Endodermal cell (in vitro differentiated cells): ENCODE data around the gene NTN5. TPM values are rescaled to one million over a fixed set of nuclear protein-coding genes. Genes with fewer than 3 reads are reported as not detected.
"Not testable (repeated sequence)": the region's sequence is repeated elsewhere in the genome, so short reads cannot be mapped to it uniquely, and the experiment has no call there.

ENCODE experiments used
- DNase-seq: peaks from one replicate; pipeline ENCODE4 v3.0.0-alpha.2; 2017
- H3K27ac ChIP-seq: 2 replicates; pipeline ENCODE4 v1.5.1; 2013; ENCODE audit warnings: mild to moderate bottlenecking, low read depth, low read length, moderate library complexity
- H3K27me3 ChIP-seq: 2 replicates; pipeline ENCODE4 v1.6.1; 2013; ENCODE audit warnings: mild to moderate bottlenecking, low read length, moderate library complexity; ENCODE audit not compliant: insufficient read depth, control insufficient read depth, poor library complexity, severe bottlenecking
- H3K36me3 ChIP-seq: 2 replicates; pipeline ENCODE4 v1.7.0; 2013; ENCODE audit warnings: mild to moderate bottlenecking, low read length, moderate library complexity; ENCODE audit not compliant: control insufficient read depth, insufficient read depth
- H3K4me1 ChIP-seq: one replicate; pipeline ENCODE4 v1.7.0; 2013; ENCODE audit warnings: low read length; ENCODE audit not compliant: control insufficient read depth, insufficient read depth
- H3K4me3 ChIP-seq: 2 replicates; pipeline ENCODE4 v1.5.1; 2013; ENCODE audit warnings: mild to moderate bottlenecking, low read length, moderate library complexity
- H3K9ac ChIP-seq: 2 replicates; pipeline ENCODE4 v1.6.1; 2013; ENCODE audit warnings: mild to moderate bottlenecking, low read length, moderate library complexity; ENCODE audit not compliant: poor library complexity, severe bottlenecking; ENCODE audit errors: extremely low read depth
- H3K9me3 ChIP-seq: 2 replicates; pipeline ENCODE4 v1.6.1; 2013; ENCODE audit warnings: mild to moderate bottlenecking, low read length, moderate library complexity; ENCODE audit not compliant: control insufficient read depth
- H3K27ac Mint-ChIP-seq: 2 replicates; pipeline ENCODE4 v1.8.0; 2020; ENCODE audit warnings: mixed read lengths
- H3K27me3 Mint-ChIP-seq: 2 replicates; pipeline ENCODE4 v1.8.0; 2021; ENCODE audit warnings: mild to moderate bottlenecking, mixed read lengths; ENCODE audit not compliant: insufficient read depth
- H3K36me3 Mint-ChIP-seq: 2 replicates; pipeline ENCODE4 v1.8.0; 2020; ENCODE audit warnings: low read depth, mixed read lengths
- H3K4me1 Mint-ChIP-seq: 2 replicates; pipeline ENCODE4 v1.8.0; 2020; ENCODE audit warnings: mixed read lengths
- H3K4me3 Mint-ChIP-seq: 2 replicates; pipeline ENCODE4 v1.8.0; 2020; ENCODE audit warnings: mild to moderate bottlenecking, moderate library complexity, mixed read lengths
- H3K9me3 Mint-ChIP-seq: 2 replicates; pipeline ENCODE4 v1.8.0; 2020; ENCODE audit warnings: mild to moderate bottlenecking, mixed read lengths
- CTCF ChIP-seq: fragments of 200-600 bp; sonication (generic); conservative IDR thresholded peaks from 2 replicates; pipeline ENCODE4 v1.5.0; 2021; ENCODE audit warnings: antibody characterized with exemption, mild to moderate bottlenecking
- WGBS, 2 experiments: methylation state at CpG; one replicate each; pipeline versions ENCODE4 v1.1.5 to v1.1.7; 2013; ENCODE audit warnings: missing lambda C conversion rate in 2 of 2, mixed read lengths in 1 of 2; ENCODE audit not compliant: insufficient coverage in 1 of 2, insufficient read length in 1 of 2; 5-methylcytosine and 5-hydroxymethylcytosine counted together
- total RNA-seq, 2 donors: library from RNA; stranded (reverse); fragmentation: NEBNext Ultra II Directional in 1 of 2; extraction: Animal tissue kit (Norgen Biotek cat#: 25700) in 1 of 2; gene quantifications; 2 replicates in 1 of 2; 3 replicates in 1 of 2; pipeline ENCODE4 v1.2.1, GENCODE V29; 2021

NTN5 gene
- total RNA-seq, 2 donors from 2014 or later: 1.2 to 1.4 TPM

DNA sequence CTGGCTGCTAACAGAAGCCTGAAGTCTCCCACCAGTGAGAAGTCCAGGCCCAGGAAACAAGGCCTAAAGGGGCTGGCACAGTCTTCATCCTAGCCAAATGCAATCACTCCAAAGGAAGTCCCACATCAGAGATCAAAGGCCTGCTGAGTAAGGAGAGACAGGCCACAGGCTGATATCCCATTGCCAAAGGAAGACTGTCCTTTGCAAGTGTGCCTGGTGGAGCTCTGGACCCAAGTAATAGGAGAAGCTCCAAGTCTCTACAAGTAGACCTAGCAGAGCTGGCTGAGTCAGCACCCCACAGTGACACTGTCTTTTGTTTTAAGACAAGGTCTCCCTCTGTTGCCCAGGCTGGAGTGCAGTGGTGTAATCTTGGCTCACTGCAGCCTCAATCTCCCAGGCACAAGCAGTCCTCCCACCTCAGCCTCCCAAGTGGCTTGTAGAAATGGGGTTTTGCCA lies 40.1 kb downstream of the NTN5 start:
- H3K4me1 Mint-ChIP-seq: peaks cover 13% of the 10 kb centered on the region
- Histone ChIP-seq H3K36me3 (peaks cover 5% of the 10 kb centered on the region), H3K27me3 (peaks cover 11% of the 10 kb centered on the region), H3K9ac (no peak overlapping the region), H3K4me3 (no peak overlapping the region), H3K4me1 (peaks cover 23% of the 10 kb centered on the region), H3K9me3 (no peaks in the 10 kb centered on the region), H3K27ac (no peak overlapping the region)
- H3K27me3 Mint-ChIP-seq: peaks cover 17% of the 10 kb centered on the region
- H3K36me3 Mint-ChIP-seq: peaks cover 10% of the 10 kb centered on the region
- no peak overlapping the region for H3K4me3 Mint-ChIP-seq
- no peak overlapping the region for H3K27ac Mint-ChIP-seq
- no peaks in the 10 kb centered on the region for H3K9me3 Mint-ChIP-seq
- peak; percentile 42 for DNase-seq
- TF ChIP-seq CTCF: no peak

DNA sequence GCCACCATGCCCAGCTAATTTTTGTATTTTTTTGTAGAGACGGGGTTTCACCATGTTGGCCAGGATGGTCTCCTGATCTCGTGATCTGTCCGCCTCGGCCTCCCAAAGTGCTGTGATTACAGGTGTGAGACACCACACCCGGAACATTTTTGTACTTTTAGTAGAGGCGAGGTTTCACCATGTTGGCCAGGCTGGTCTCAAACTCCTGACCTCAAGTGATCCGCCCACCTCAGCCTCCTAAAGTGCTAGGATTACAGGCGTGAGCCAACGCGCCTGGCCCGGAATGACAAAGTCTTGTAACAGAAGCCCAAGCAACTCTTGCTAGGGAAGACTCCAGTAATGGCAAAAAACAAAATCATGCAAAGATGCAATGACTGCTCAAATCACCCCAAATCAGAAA lies 40.5 kb downstream of the NTN5 start:
- H3K27ac ChIP-seq, H3K9ac ChIP-seq, H3K9me3 ChIP-seq, H3K9me3 Mint-ChIP-seq, H3K36me3 ChIP-seq, H3K4me3 Mint-ChIP-seq, DNase-seq, H3K4me3 ChIP-seq, H3K27ac Mint-ChIP-seq: not testable (repeated sequence)
- peaks cover 10% of the 10 kb centered on the region for H3K36me3 Mint-ChIP-seq
- peaks cover 16% of the 10 kb centered on the region for H3K4me1 Mint-ChIP-seq
- Histone ChIP-seq H3K27me3 (peaks cover 11% of the 10 kb centered on the region), H3K4me1 (peaks cover 27% of the 10 kb centered on the region)
- H3K27me3 Mint-ChIP-seq: peaks cover 13% of the 10 kb centered on the region
- WGBS, 2 experiments: 95% methylated on average over 11 of the region's 11 CpGs

DNA sequence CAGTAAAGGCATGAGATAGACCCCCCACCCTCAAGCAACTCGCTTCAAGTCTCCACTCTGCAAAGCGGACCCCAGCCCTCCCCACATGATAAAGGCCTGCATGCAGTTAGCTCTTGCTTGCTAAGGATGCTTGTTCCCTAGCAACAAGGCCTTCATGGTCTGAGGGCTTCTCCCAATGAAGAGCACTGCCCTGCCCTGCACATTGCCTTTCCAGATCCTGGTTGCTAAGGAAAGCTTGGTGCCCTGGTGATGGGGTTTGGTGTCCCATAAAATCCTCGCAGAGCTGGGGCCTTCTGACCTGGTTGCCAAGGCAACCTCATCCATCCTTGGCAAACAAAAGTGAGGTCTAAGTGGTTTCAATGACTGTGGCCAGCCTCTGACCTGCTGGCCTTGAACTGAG lies 41.6 kb downstream of the NTN5 start:
- peak; percentile 48 for DNase-seq
- Mint-ChIP-seq H3K27ac (no peak overlapping the region), H3K4me1 (peaks cover 20% of the 10 kb centered on the region), H3K4me3 (peak overlapping the region; percentile 54), H3K36me3 (peaks cover 14% of the 10 kb centered on the region), H3K27me3 (peaks cover 6% of the 10 kb centered on the region), H3K9me3 (no peaks in the 10 kb centered on the region)
- Histone ChIP-seq H3K36me3 (peaks cover 10% of the 10 kb centered on the region), H3K4me1 (peaks cover 27% of the 10 kb centered on the region), H3K9me3 (no peaks in the 10 kb centered on the region), H3K27ac (no peak overlapping the region), H3K27me3 (peaks cover 6% of the 10 kb centered on the region), H3K9ac (no peak overlapping the region), H3K4me3 (peak overlapping the region; percentile 66)
- WGBS, 2 experiments: 60 to 86% methylated on average over 3 of the region's 3 CpGs
- no peak for TF ChIP-seq CTCF
